T-helper 1 cell treated with Interleukin-12 subunit alpha and Interleukin-12 subunit beta and Interleukin-4 antibody, amounts not matched to agents 30 μg/mL and 1 μg/mL, for 36 hours (primary cell): ENCODE data around the gene ZFYVE21.
"Not testable (repeated sequence)": the region's sequence is repeated elsewhere in the genome, so short reads cannot be mapped to it uniquely, and the experiment has no call there.

ENCODE experiments used
- H3K27ac Mint-ChIP-seq: one replicate; pipeline ENCODE4 v1.8.0; 2021; ENCODE audit warnings: mild to moderate bottlenecking, mixed read lengths
- H3K27me3 Mint-ChIP-seq: one replicate; pipeline ENCODE4 v1.8.0; 2021; ENCODE audit warnings: low read depth, mixed read lengths
- H3K36me3 Mint-ChIP-seq: one replicate; pipeline ENCODE4 v1.8.0; 2021; ENCODE audit warnings: low read depth, mixed read lengths
- H3K4me1 Mint-ChIP-seq: one replicate; pipeline ENCODE4 v1.8.0; 2021; ENCODE audit warnings: low read depth, mixed read lengths
- H3K4me3 Mint-ChIP-seq: one replicate; pipeline ENCODE4 v1.8.0; 2021; ENCODE audit warnings: mild to moderate bottlenecking, moderate library complexity, mixed read lengths
- H3K9me3 Mint-ChIP-seq: one replicate; pipeline ENCODE4 v1.8.0; 2021; ENCODE audit warnings: mixed read lengths

The ZFYVE21 gene

GRCh38 chr14:103686831-103687485 lies 28.7 kb upstream of the ZFYVE21 start:
- H3K4me1 Mint-ChIP-seq = peaks cover 2% of the 10 kb centered on the region
- H3K4me3 Mint-ChIP-seq = no peak overlapping the region
- H3K36me3 Mint-ChIP-seq = peaks cover 14% of the 10 kb centered on the region
- no peak overlapping the region for H3K27ac Mint-ChIP-seq
- no peaks in the 10 kb centered on the region for H3K27me3 Mint-ChIP-seq
- no peaks in the 10 kb centered on the region for H3K9me3 Mint-ChIP-seq

DNA sequence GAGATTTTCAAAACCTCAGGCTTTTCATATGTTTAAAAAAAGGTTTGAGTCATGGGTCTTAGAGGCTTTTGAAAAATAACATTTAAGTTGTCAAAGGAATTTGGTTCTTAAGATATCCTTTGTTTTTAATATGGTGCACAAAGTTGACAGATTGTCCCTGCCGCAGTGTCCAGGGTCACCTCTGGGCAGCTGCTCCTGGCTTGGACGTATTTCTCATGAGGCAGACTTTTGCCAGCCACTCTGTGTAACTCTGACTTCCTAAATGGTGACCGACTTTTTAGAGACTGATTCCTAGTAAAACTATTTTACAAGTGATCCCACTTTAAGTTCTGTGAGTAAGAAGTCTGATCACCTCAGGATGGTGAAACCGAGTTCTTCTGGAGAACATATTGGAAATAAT lies 27.9 kb upstream of the ZFYVE21 start:
- H3K4me3 Mint-ChIP-seq = no peak overlapping the region
- H3K27me3 Mint-ChIP-seq = no peaks in the 10 kb centered on the region
- H3K4me1 Mint-ChIP-seq = peaks cover 2% of the 10 kb centered on the region
- H3K9me3 Mint-ChIP-seq = no peaks in the 10 kb centered on the region
- H3K36me3 Mint-ChIP-seq = peaks cover 14% of the 10 kb centered on the region
- no peak overlapping the region for H3K27ac Mint-ChIP-seq

- Mint-ChIP-seq H3K4me3 (no peak overlapping the region), H3K9me3 (no peaks in the 10 kb centered on the region), H3K36me3 (peaks cover 8% of the 10 kb centered on the region), H3K4me1 (peaks cover 2% of the 10 kb centered on the region), H3K27me3 (no peaks in the 10 kb centered on the region), H3K27ac (no peak overlapping the region)
Observed at GRCh38 chr14:103688441-103688840, 27.2 kb upstream of the ZFYVE21 start.

- H3K27me3 Mint-ChIP-seq = no peaks in the 10 kb centered on the region
- H3K9me3 Mint-ChIP-seq = no peaks in the 10 kb centered on the region
- H3K36me3 Mint-ChIP-seq = peaks cover 8% of the 10 kb centered on the region
- no peak overlapping the region for H3K27ac Mint-ChIP-seq
- no peak overlapping the region for H3K4me3 Mint-ChIP-seq
- H3K4me1 Mint-ChIP-seq = peaks cover 2% of the 10 kb centered on the region
Observed at GRCh38 chr14:103688906-103689902, 26.4 kb upstream of the ZFYVE21 start.

DNA sequence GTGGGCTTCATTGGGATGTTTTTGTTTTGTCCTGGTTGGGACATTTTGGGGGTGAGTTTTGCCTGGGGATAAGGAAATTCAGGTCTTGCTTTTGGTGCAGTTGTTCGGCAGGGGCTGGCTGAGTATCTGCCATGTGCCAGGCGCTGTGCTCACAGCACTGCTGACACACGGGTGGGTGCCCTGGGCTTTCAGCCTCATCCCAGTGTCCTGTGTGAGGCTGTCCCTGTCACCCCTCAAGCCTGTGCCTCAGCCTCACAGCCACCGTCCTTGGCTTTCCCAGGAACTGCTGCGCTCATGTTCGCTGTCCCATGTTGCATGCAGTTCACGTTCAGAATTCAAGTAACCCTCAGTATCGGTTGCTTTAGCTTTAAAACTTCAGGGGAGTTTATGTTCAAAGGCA lies 25.3 kb upstream of the ZFYVE21 start:
- no peak overlapping the region for H3K4me3 Mint-ChIP-seq
- peaks cover 2% of the 10 kb centered on the region for H3K4me1 Mint-ChIP-seq
- H3K27ac Mint-ChIP-seq = no peak overlapping the region
- no peaks in the 10 kb centered on the region for H3K27me3 Mint-ChIP-seq
- H3K9me3 Mint-ChIP-seq = no peaks in the 10 kb centered on the region
- H3K36me3 Mint-ChIP-seq = peaks cover 8% of the 10 kb centered on the region

GRCh38 chr14:103691655-103692054 lies 24.0 kb upstream of the ZFYVE21 start:
- not testable (repeated sequence) for H3K9me3 Mint-ChIP-seq, H3K27me3 Mint-ChIP-seq, H3K36me3 Mint-ChIP-seq, H3K4me1 Mint-ChIP-seq, H3K4me3 Mint-ChIP-seq, H3K27ac Mint-ChIP-seq

DNA sequence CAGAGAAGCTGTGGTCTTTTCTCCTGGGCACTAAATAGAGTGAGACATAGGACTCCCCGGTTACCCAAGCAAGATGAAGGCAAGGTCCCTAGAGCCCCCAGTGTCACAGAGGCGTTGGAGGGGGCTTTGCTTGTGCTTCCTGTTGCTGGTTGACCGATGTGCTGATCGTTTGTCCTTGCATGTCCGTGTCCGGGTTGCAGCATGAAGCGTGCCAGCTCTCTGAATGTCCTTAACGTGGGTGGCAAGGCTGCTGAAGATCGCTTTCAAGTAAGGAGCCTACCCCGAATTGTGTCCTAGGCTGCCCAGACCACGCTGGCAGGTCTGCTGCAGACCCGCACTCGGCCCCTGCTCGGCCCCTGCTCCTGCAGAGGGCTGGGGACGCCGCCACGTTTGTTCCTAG lies 23.5 kb upstream of the ZFYVE21 start:
- H3K27me3 Mint-ChIP-seq = no peaks in the 10 kb centered on the region
- H3K27ac Mint-ChIP-seq = no peak overlapping the region
- peaks cover 2% of the 10 kb centered on the region for H3K36me3 Mint-ChIP-seq
- H3K9me3 Mint-ChIP-seq = no peaks in the 10 kb centered on the region
- no peak overlapping the region for H3K4me3 Mint-ChIP-seq
- H3K4me1 Mint-ChIP-seq = no peaks in the 10 kb centered on the region

DNA sequence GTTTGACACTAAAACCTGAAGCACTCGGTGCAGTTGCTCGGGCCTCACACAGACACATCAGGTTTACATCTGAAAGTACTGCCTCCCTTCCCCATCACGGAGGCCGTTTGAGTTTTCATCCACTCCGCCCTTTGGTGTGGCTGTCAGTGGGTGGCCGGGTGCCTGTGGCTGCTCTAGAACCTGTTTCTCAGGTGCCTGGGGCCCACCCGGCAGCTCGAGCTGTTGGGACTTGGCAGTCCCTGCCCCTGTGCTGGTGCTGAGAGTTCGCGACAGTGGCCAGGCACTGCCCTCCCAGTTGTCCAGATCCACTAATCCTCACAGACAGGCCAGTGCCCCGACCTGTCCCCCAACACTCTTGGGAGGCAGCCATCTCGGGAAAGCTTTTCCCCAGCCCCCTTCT lies 22.7 kb upstream of the ZFYVE21 start:
- no peaks in the 10 kb centered on the region for H3K9me3 Mint-ChIP-seq
- H3K27ac Mint-ChIP-seq = no peak overlapping the region

GRCh38 chr14:103693515-103693914 lies 22.1 kb upstream of the ZFYVE21 start:
- H3K4me3 Mint-ChIP-seq = no peak overlapping the region
- H3K27me3 Mint-ChIP-seq = no peaks in the 10 kb centered on the region
- no peaks in the 10 kb centered on the region for H3K9me3 Mint-ChIP-seq
- peaks cover 2% of the 10 kb centered on the region for H3K36me3 Mint-ChIP-seq
- no peaks in the 10 kb centered on the region for H3K4me1 Mint-ChIP-seq
- no peak overlapping the region for H3K27ac Mint-ChIP-seq

More for the DNA sequence above, 22.7 kb upstream of the ZFYVE21 start:
- H3K4me3 Mint-ChIP-seq = no peak overlapping the region
- peaks cover 2% of the 10 kb centered on the region for H3K36me3 Mint-ChIP-seq
- no peaks in the 10 kb centered on the region for H3K4me1 Mint-ChIP-seq
- H3K27me3 Mint-ChIP-seq = no peaks in the 10 kb centered on the region

GRCh38 chr14:103694572-103695026 lies 21.0 kb upstream of the ZFYVE21 start:
- H3K36me3 Mint-ChIP-seq = peaks cover under 1% of the 10 kb centered on the region
- H3K27ac Mint-ChIP-seq = no peak overlapping the region
- H3K4me1 Mint-ChIP-seq = no peaks in the 10 kb centered on the region
- no peaks in the 10 kb centered on the region for H3K27me3 Mint-ChIP-seq
- no peaks in the 10 kb centered on the region for H3K9me3 Mint-ChIP-seq
- no peak overlapping the region for H3K4me3 Mint-ChIP-seq

DNA sequence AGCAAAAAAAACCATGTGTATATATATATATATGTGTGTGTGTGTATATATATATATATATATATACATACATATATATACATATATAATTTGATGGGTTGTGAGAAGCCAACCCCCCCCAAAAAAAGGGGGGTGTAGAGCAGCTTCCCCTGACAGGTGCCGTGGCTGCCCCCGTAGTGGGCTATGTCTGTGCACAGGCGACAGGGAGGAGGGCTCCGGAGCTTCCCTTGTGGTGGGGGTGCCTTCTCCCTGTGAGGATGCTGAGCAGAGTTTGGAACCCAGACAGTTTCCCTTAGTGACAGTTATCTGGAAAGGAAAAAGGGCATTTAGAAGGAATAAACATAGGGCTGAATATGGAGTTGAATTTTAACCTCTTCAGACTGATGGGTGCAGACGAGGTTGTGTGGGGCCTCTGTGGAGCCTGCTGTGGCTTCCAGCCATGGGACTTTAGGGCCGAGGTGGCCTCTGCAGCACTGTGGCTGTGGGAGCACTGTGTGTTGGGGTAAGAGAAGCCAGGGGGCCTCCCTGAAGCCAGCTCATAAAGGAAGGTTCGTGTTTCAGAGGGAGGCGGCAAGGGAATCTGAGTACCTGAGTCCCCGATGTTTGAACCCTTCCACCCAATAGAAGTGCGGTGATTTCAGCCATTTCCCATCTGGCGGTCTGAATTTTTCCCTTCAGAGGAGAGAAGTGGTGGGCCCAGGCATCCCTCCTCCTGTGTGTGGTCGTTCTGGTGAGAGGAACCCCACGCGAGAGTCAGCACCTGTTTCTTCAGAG lies 20.1 kb upstream of the ZFYVE21 start:
- no peaks in the 10 kb centered on the region for H3K9me3 Mint-ChIP-seq
- H3K4me1 Mint-ChIP-seq = no peaks in the 10 kb centered on the region
- H3K27me3 Mint-ChIP-seq = no peaks in the 10 kb centered on the region
- H3K27ac Mint-ChIP-seq = no peak overlapping the region
- H3K4me3 Mint-ChIP-seq = no peak overlapping the region
- H3K36me3 Mint-ChIP-seq = no peaks in the 10 kb centered on the region

- Mint-ChIP-seq H3K4me1 (no peaks in the 10 kb centered on the region), H3K36me3 (no peaks in the 10 kb centered on the region)
Observed at GRCh38 chr14:103696070-103696402, 19.6 kb upstream of the ZFYVE21 start.

GRCh38 chr14:103696466-103697071 lies 19.0 kb upstream of the ZFYVE21 start:
- Mint-ChIP-seq H3K27me3 (no peaks in the 10 kb centered on the region), H3K36me3 (no peaks in the 10 kb centered on the region), H3K27ac (no peak overlapping the region), H3K4me3 (no peak overlapping the region), H3K9me3 (no peaks in the 10 kb centered on the region), H3K4me1 (no peaks in the 10 kb centered on the region)

More at GRCh38 chr14:103696070-103696402, 19.6 kb upstream of the ZFYVE21 start:
- no peak overlapping the region for H3K27ac Mint-ChIP-seq
- no peaks in the 10 kb centered on the region for H3K9me3 Mint-ChIP-seq
- H3K4me3 Mint-ChIP-seq = no peak overlapping the region
- no peaks in the 10 kb centered on the region for H3K27me3 Mint-ChIP-seq

GRCh38 chr14:103697206-103697602 lies 18.4 kb upstream of the ZFYVE21 start:
- no peaks in the 10 kb centered on the region for H3K36me3 Mint-ChIP-seq
- H3K27ac Mint-ChIP-seq = no peak overlapping the region
- no peak overlapping the region for H3K4me3 Mint-ChIP-seq
- H3K4me1 Mint-ChIP-seq = no peaks in the 10 kb centered on the region
- no peaks in the 10 kb centered on the region for H3K27me3 Mint-ChIP-seq
- H3K9me3 Mint-ChIP-seq = no peaks in the 10 kb centered on the region
